Immature natural killer cell (primary cell): ENCODE data around the gene DSC1. TPM values are rescaled to one million over a fixed set of nuclear protein-coding genes. Genes with fewer than 3 reads are reported as not detected.

Experiments used
- DNase-seq, 3 donors: peaks; one replicate each; pipeline ENCODE4 v3.0.0; 2022; ENCODE audit warnings: mixed read lengths in 1 of 3
- H3K27ac Mint-ChIP-seq, 6 donors: one replicate each; pipeline ENCODE4 v1.8.0; 2020; ENCODE audit warnings: mixed read lengths in 6 of 6, mild to moderate bottlenecking in 5 of 6, inconsistent platforms in 4 of 6, moderate library complexity in 3 of 6
- H3K27me3 Mint-ChIP-seq, 3 donors: one replicate each; pipeline ENCODE4 v1.8.0; 2020 to 2021; ENCODE audit warnings: low read depth in 3 of 3, mild to moderate bottlenecking in 3 of 3, mixed read lengths in 3 of 3, moderate library complexity in 3 of 3, inconsistent platforms in 1 of 3
- H3K36me3 Mint-ChIP-seq, 3 donors: one replicate each; pipeline ENCODE4 v1.8.0; 2020; ENCODE audit warnings: mixed read lengths in 3 of 3, inconsistent platforms in 2 of 3, mild to moderate bottlenecking in 2 of 3
- H3K4me1 Mint-ChIP-seq, 2 donors: one replicate each; pipeline ENCODE4 v1.8.0; 2020; ENCODE audit warnings: inconsistent platforms in 2 of 2, mild to moderate bottlenecking in 2 of 2, mixed read lengths in 2 of 2, moderate library complexity in 1 of 2
- H3K4me3 Mint-ChIP-seq, 5 donors: one replicate each; pipeline ENCODE4 v1.8.0; 2020; ENCODE audit warnings: mild to moderate bottlenecking in 5 of 5, mixed read lengths in 5 of 5, inconsistent platforms in 3 of 5, moderate library complexity in 3 of 5
- H3K9me3 Mint-ChIP-seq, 6 donors: one replicate each; pipeline ENCODE4 v1.8.0; 2020; ENCODE audit warnings: mild to moderate bottlenecking in 6 of 6, mixed read lengths in 6 of 6, inconsistent platforms in 4 of 6, moderate library complexity in 3 of 6
- polyA plus RNA-seq, 3 donors: library from polyadenylated mRNA; unstranded; fragments of 300-500 nt; fragmentation: Illumina TruSeq; gene quantifications; one replicate each; pipeline ENCODE4 v1.2.3, GENCODE V29; 2021

Gene DSC1
- polyA plus RNA-seq, 3 donors from 2014 or later = 1.5 TPM; not detected in 2

GRCh38 chr18:31079973-31080372, 82.7 kb downstream of the DSC1 start:
- Mint-ChIP-seq H3K4me1 (no peaks in the 10 kb centered on the region), H3K36me3 (no peaks in the 10 kb centered on the region), H3K27me3 (peaks cover 0 to 7% (median 0%) of the 10 kb centered on the region in 3 donors), H3K27ac (no peak overlapping the region), H3K9me3 (peaks cover 0 to 17% (median 6%) of the 10 kb centered on the region in 6 donors), H3K4me3 (no peak overlapping the region)
- no peak for DNase-seq

Other genes with a start within 250 kb of the DSC1 start
- not detected for gene DSC3, start 120.1 kb downstream of the DSC1 start, polyA plus RNA-seq
- gene DSC2, start 60.4 kb downstream of the DSC1 start, polyA plus RNA-seq = not detected
- not detected for gene DSG1, start 155.3 kb upstream of the DSC1 start, polyA plus RNA-seq
- not detected for gene DSG4, start 213.9 kb upstream of the DSC1 start, polyA plus RNA-seq